Measurements from ENCODE around the gene GPHN. TPM values are rescaled to one million over a fixed set of nuclear protein-coding genes. Genes with fewer than 3 reads are reported as not detected.
"Not testable (repeated sequence)": the region's sequence is repeated elsewhere in the genome, so short reads cannot be mapped to it uniquely, and the experiment has no call there.

The GPHN gene
- total RNA-seq, 1 donor from 2014 or later = 32.1 TPM

- Mint-ChIP-seq H3K4me1 (peaks cover 6% of the 10 kb centered on the region), H3K4me3 (no peak overlapping the region), H3K9me3 (no peaks in the 10 kb centered on the region), H3K27me3 (ENCODE audit: low read depth) (no peaks in the 10 kb centered on the region), H3K27ac (no peak overlapping the region), H3K36me3 (no peaks in the 10 kb centered on the region)
- no peak for DNase-seq (ENCODE audit: low spot score in 2 of 2, unreplicated experiment in 2 of 2)
- no peak for TF ChIP-seq CTCF (IDR thresholded peaks at IDR 0.05; ENCODE audit: unreplicated experiment)
Observed at GRCh38 chr14:66827182-66827581, 319.2 kb downstream of the GPHN start.

GRCh38 chr14:66831173-66831572 lies 323.2 kb downstream of the GPHN start:
- Mint-ChIP-seq H3K4me3 (no peak overlapping the region), H3K9me3 (peaks cover 4% of the 10 kb centered on the region), H3K4me1 (peaks cover 2% of the 10 kb centered on the region), H3K36me3 (peaks cover 3% of the 10 kb centered on the region), H3K27ac (no peak overlapping the region), H3K27me3 (ENCODE audit: low read depth) (no peaks in the 10 kb centered on the region)
- TF ChIP-seq CTCF (IDR thresholded peaks at IDR 0.05; ENCODE audit: unreplicated experiment) = no peak
- no peak for DNase-seq (ENCODE audit: low spot score in 2 of 2, unreplicated experiment in 2 of 2)

- TF ChIP-seq CTCF (IDR thresholded peaks at IDR 0.05; ENCODE audit: unreplicated experiment) = no peak
- Mint-ChIP-seq H3K4me1 (peaks cover 2% of the 10 kb centered on the region), H3K9me3 (peaks cover 4% of the 10 kb centered on the region), H3K27me3 (ENCODE audit: low read depth) (no peaks in the 10 kb centered on the region), H3K36me3 (peaks cover 3% of the 10 kb centered on the region), H3K27ac (no peak overlapping the region), H3K4me3 (no peak overlapping the region)
- DNase-seq (ENCODE audit: low spot score in 2 of 2, unreplicated experiment in 2 of 2) = no peak
Observed at GRCh38 chr14:66833816-66834215, 325.9 kb downstream of the GPHN start.

- peaks cover 11% of the 10 kb centered on the region for H3K9me3 Mint-ChIP-seq
- DNase-seq (ENCODE audit: low spot score in 2 of 2, unreplicated experiment in 2 of 2); H3K4me1 Mint-ChIP-seq; H3K36me3 Mint-ChIP-seq; H3K27ac Mint-ChIP-seq; H3K27me3 Mint-ChIP-seq (ENCODE audit: low read depth); H3K4me3 Mint-ChIP-seq: not testable (repeated sequence)
Observed at GRCh38 chr14:66837436-66837835, 329.5 kb downstream of the GPHN start.

GRCh38 chr14:66842911-66843512 lies 335.1 kb downstream of the GPHN start:
- no peak overlapping the region for H3K27ac Mint-ChIP-seq
- peaks cover 7% of the 10 kb centered on the region for H3K9me3 Mint-ChIP-seq
- no peaks in the 10 kb centered on the region for H3K4me1 Mint-ChIP-seq
- no peaks in the 10 kb centered on the region for H3K36me3 Mint-ChIP-seq
- no peak for DNase-seq (ENCODE audit: low spot score in 2 of 2, unreplicated experiment in 2 of 2)
- TF ChIP-seq CTCF (IDR thresholded peaks at IDR 0.05; ENCODE audit: unreplicated experiment) = no peak
- no peaks in the 10 kb centered on the region for H3K27me3 Mint-ChIP-seq (ENCODE audit: low read depth)
- no peak overlapping the region for H3K4me3 Mint-ChIP-seq

- H3K27me3 Mint-ChIP-seq (ENCODE audit: low read depth) = no peaks in the 10 kb centered on the region
- H3K27ac Mint-ChIP-seq = no peak overlapping the region
- H3K4me1 Mint-ChIP-seq = peaks cover 3% of the 10 kb centered on the region
- H3K36me3 Mint-ChIP-seq = no peaks in the 10 kb centered on the region
- H3K9me3 Mint-ChIP-seq = peaks cover 10% of the 10 kb centered on the region
- TF ChIP-seq CTCF (IDR thresholded peaks at IDR 0.05; ENCODE audit: unreplicated experiment) = no peak
- no peak for DNase-seq (ENCODE audit: low spot score in 2 of 2, unreplicated experiment in 2 of 2)
- no peak overlapping the region for H3K4me3 Mint-ChIP-seq
Observed at GRCh38 chr14:66850258-66850888, 342.4 kb downstream of the GPHN start.

Measured in mesothelial cell of epicardium (in vitro differentiated cells).